ENCODE results near the gene USP49.
"Not testable (repeated sequence)": the region's sequence is repeated elsewhere in the genome, so short reads cannot be mapped to it uniquely, and the experiment has no call there.

Gene USP49

DNA sequence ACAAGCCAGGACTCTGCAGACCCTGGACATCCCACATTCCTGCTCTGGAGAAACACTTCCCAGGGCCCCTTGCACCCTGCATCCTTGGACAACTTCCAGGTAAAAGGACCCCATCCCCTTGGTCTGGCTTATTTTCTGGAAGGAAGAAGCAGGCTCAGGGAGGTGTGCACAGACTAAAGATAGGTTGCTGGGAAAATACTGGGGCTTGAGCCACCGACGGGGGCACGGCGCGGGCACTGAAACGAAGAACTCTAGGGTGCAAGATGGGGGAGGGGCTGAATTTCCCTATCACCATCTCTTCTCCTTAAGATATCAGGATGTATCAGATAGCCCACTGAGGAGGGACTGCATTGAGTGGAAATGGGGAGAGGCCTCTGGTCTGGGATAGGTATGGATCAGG is 116.3 kb downstream of the USP49 start:
- no peak for DNase-seq

DNA sequence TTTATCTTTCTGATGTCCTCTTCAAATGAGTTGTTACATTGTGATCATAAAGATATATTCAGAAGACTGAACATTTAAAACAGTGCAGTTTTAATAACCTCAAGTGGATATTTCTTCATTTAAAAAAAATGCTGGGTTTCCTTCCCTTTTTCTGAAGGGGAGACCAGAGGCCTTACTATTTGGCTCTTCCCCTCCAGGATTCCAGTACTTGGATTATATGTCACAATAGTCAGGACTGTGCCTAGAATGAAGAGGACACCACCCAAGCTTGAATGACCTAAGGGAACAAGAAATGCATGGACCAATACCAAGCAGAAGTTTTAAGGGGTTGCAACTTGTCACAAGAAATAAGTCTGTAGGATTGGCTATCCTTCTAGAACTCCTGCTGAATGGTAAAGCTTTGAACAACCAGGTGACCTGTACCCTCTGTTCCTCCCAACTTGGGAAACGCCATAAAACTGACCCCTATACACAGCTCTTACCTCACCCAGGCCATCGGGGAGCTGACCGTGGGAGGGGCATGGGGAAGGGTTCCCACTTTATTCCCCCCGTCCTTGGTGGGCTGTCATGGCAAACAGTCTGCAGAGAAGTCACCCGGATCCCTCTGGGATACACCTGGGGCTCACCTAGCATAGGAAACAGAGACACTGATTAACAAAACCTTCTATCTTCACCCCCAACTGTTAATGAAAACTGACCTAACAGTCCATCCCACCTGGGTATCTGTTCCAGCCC is 117.5 kb downstream of the USP49 start:
- DNase-seq = no peak

DNA sequence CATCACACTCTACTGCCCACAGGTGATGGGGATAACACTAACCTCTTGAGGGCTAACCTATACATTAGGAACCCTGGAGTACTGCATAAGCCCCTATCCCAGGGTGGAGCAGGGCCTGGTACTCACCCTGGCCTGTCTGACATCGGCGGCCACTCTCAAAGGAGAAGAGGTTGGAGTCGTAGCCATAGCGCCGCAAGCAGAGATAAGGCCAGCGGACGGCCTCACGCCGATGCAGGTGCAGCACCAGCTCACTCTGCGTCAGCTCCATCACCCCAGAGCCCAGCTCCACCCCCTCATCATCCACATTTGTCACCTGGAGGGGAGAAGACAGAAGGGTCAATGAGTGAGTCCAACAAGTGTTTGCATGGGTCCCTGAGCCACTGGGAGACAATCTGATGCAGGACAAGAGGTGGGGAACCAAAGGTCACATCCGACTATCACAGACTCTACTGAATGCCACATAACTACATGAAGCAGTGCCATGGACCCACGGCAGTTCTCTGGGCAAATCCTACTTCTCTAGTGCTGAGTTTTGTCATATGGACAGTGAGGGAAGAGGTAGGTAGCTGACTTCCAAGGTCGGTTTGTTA is 119.8 kb downstream of the USP49 start:
- DNase-seq = no peak

DNA sequence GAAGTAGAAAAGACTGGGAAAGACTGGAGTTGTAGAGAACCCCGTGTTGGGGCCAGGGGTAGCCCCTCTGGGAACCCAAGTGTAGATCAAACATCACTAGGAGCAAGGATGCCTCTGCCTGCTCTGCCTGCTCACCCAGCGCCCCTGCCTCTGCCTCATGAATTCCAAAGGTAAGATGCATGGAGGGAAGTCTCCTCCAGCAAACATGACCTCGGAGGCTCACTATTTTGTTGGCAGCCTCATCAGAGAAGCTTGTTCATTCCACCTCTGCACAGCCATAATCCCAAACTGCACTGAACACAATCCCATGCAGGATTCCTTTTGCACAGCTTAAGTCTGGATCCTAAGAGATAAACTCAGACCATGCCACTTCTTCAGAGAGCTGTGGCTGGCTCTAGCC is 120.3 kb downstream of the USP49 start:
- no peak for DNase-seq

DNA sequence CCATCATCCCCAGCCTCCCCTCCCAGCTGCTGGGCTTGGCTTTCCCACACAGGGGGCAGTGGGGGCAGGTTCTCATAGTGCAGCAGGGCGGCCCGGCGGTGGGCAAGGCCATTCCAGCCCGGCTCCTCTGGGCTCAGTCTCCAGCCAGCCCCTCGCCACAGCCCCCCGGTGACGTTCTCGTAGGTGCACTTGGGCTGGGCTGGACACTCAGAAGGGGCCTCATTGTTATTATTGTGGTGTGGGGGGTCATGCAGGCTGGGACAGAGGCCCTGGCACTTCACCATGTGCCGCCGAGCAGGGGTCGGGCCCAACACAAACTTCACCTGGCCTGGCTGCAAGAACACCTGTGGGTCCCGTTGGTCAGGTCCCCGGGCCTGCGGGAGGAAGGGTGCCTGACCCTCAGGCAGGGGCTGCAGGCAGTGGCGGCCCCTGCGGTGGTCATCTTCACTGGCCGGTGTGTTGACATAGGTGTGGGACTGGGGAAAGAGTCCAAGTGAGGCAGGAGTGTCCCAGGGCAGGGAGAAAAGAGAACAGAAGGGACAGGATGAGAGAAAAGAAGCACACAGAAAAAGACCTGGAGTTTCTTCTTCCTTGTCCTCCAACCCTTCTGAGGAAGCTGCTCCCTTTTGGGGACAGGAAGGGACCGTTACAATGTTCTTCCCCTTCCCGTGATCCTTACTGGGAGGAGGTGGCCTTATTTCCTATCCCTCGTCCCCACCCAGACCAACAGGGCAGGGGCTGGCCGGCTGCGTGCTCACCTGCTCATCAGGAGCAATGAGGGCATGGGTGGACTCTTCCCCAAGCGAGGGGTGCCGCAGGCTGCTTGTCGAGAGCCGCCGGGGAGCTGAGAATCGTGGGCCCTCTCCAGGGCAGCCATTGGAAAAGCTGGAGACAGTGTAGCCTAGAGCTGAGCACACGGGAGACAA is 123.9 kb downstream of the USP49 start:
- no peak for DNase-seq

DNA sequence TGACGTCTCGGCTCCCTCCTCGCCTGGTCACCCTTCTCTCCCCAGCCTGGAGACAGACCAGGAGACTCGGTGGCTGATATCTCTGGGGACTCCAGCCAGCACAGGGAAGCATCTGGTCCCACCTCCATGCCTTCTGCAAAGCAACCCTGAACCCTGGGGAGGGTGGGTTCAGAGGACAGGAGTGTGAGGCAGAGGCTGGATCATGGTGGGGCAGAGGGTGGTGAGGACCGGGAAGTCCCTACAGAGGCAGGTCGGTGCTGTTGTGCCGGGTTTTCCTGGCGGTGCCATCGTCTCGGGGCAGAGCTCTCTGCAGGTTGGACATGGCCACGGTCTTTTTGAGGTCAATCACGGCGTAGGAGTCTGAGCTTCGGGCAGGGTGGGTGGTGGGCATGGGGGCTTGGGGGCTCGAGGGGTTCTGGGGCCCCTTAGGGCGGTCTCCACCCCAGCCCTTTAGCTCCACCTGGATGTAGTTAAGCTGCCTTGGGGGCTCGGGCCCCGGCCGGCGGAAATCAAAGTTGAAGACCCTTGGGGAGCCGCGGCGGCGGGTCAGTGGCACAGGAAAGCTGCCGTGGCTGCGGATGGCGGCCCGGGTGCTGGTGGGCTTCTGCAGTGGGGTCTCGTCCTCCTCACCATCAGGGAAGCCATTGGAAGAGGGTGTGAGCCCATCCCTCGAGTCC is 124.7 kb downstream of the USP49 start:
- no peak for DNase-seq

DNA sequence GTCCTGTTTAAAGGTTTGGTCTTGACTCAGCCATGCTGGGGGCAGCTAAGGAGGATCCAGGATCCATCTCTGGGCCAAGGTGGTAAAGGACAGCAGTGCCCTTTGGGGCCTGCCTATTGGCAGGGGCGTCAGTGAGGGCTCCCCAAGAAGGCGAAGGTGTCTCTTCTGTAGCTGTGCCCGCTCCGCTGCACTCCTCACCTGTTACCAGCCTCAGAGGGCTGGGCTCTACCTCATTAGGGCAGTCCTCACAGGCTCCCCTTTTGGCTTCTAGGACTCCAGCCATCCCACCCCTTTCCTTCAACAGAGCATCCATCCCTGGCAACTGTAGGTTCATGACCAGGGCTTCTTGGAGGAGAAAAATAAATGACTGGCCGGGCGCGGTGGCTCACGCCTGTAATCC is 125.8 kb downstream of the USP49 start:
- DNase-seq = no peak

DNA sequence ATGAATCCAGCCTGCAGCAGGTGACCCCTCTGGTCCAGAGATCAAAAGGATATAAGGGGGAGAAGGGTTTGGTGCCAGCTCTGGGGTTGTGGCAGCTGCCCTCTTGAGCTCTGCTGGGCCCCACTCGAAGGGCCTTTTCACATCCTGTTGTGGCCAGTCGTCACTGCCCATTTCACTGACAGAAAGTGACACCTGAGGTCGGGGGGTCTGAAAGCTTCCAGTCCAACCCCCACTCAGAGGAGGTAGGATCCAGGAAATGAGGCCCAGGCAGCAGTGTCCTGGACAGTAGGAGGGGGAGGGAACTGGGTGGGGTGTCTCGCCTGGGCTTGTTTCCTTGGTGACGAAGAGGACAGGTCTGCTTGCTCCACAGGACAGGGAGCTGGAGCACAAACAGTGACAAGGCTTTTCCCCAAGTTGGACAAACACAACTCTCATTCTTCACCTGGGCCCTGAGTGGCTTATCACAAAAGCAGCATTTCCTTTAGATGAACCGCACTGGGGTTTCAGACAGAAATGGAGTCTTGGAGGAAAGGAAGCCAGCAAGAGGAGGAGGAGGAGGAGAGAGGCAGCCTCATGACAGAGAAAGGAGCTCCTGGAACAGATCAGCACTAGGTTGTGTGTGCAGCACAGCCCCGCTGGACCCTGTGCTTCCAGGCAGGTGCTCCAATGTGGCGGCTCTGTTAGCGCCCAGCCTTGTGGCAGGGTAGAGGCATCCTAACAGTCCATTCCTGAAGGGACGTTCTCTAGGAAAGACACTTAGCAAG is 126.4 kb downstream of the USP49 start:
- DNase-seq = no peak

DNA sequence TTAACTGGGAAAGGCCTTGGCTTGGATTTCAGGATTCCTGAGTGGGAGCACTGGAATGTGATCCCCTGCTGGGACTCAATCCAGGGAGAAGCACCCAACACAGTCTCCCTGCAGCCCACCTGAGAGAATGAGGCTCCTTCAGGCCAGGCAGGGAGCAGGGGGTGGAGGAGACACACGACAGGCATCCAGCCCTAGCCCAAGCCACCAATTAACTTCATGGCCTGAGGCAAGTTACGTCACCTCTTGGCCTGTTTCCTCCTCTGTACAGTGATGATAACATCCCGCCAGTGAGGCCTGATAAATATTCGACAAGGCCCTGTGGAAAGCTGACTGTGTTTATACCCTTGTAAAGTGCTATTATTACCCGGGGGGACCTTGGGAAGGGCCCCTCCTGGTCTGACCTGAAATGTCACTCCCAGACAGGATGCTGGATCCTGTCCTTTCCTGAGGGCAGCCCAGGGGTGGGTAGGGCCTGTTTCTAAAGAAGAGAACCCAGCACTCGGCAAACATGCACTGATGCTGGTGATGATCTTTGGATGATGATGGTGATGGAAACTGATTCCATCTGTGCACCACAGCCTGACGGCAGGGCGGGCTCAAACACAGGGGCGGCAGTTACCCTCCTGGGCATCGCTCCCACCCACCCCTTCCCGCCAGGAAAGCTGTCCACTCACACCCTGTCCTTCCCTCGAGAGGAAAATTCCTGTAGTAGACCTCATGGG is 127.9 kb downstream of the USP49 start:
- DNase-seq = no peak

DNA sequence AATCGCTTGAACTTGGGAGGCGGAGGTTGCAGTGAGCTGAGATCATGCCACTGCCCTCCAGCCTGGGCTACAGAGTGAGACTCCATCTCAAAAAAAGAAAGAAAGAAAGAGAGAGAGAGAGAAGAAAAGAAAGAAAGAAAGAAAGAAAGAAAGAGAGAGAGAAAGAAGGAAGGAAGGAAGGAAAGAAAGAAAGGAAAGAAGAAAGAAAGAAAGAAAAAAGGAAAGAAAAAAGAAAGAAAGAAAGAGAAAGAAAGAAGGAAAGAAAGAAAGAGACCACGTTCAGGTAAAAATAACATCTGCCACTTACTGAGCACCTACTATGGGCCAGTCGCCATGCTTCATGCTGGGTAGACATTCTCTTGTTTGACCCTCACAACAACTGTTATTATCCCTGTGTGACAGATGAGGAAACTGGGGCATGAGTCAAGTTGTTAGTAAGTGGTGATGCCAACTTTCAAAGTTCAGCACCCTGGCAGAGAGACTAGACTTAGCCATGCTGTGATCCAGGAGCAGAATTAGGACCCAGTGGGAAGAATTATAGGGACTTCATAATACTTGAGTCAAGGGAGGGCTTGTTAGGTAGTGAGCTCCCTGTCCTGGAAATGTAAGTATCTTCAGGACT is 129.0 kb downstream of the USP49 start:
- DNase-seq = not testable (repeated sequence)

DNA sequence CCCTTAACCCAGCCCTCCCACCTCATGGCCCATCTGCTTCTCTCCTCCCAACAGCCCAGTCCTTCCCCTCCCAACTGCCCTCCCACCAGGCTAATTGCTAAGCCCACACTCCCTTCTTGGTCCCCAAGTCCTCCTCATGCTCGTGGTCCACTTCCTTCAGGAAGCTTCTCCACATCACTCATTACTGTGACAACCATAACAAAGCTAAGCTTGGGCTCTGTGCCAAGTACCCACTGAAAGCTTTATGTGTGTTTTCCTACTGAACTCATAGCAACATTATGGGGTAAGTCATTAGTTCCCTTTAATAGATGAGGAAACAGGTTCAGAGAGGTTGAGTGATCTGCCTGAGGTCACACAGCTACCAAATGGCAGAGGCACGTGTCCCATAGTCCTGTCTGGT is 131.7 kb downstream of the USP49 start:
- DNase-seq = no peak

DNA sequence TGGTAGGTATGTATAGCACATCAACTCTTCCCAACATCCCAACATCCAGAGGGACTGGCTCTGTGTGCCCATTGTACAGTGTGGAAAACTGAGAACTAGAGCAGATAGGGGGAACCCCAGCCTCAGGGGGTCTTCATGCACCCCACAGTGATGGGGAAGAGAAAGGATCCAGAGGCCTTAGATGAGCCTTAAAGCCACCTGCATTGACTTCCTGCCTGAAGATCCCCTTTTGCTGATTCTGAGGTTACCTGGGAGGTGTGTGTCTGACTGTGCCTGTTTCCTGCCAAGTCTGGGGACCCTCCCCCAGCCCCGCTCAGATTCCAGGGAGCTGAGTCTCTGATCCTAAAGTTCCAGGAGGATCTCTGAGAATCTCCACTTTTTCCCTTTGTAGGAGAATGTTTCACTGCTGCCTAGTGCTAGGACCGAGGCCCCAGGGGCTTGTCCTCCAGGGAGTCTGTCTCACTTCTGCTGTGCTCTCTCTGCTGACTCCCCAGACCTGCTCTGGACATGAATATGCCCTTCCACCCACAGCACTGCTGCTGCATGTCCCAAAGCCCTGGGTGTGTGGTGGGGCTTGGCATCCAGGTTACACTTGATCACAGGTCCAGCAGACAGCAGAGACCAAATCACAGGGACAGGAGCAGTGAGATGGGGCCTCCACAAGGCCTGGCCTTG is 135.1 kb downstream of the USP49 start:
- DNase-seq = peak; percentile 18

DNA sequence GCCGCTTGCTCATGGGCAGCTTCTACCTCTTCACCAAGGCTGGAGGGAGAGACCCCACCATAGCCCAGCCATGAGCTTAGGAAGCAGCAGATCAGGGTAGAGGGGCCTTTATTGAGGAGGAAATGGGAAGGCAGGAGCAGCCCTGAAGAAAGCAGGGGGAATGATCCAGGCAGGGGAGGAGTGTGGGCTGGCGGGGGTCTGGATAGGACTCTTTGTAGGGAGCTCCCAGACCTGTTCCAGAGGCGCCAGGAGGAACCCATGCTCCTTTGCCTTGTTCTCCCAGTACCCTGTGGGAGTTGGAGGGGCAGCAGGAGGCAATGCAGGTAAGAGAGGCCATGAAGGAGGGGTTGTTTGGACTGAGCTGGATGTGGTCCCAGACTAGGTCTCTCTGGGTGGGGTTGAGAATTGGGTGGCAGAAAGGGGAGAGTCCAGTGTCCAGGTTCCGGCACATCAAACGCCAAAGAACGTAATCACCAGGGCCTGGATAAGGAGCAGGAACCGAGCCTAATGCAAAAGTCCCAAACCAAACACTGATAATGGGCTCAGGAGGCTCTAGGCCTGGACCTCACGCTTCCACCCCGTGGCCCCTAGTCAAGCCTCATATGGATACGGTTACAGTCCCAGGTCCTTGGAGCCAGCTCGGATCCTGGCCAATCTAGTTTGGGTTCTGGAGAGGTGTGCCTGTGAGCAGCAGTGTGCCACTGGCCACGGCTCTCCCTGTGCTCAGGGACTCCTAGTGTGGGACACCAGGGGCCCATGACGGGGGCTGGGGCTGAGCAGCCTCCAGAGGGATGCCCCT is 135.9 kb downstream of the USP49 start:
- peak; percentile 16 for DNase-seq

DNA sequence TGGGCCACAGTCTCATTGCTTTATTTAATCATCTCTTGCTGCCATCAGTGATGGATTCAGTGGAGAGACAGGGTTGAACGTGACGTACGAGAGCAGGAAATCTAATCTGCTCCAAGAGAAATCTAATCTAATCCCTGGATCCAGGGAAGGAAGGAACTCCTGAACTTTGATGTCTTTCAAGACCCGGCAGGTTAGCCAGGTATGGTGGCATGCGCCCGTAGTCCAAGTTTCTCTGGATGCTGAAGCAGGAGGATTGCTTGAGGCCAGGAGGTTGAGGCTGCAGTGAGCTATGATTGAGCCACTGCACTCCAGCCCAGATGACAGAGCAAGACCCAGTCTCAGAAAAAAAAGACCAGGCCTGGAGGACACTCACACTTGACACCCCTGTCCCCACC is 136.5 kb downstream of the USP49 start:
- DNase-seq = no peak

DNA sequence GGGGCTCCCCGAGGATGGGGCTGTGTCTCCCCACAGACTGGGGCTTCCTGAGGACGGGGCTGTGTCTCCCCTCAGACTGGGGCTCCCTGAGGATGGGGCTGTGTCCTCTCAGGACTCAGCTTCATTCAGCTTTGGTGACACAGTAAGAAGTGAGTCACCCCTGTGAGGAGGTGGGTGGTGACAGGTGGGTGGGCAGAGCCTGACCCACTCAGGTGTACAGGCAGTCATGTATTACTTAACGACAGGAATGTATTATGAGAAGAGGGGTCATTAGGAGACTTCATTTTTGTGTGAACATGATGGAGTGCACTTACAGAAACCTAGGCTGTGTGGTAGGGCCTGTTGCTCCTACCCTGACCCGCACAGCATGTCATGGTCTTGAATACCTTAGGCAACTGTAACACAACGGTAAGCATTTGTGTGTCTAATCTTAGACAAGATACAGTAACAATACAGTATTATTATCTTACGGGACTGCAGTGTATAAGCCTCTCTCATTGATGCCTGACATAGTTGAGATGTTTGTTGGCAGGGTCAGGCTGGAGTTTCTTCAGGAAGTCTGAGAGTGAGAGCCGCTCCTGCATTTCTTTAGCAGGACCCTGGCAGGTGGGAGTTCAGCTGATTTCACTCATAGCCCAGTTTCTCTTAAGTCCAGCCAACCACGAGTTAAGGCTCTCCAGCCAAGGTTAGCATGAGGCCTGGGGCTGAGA is 137.1 kb downstream of the USP49 start:
- no peak for DNase-seq

DNA sequence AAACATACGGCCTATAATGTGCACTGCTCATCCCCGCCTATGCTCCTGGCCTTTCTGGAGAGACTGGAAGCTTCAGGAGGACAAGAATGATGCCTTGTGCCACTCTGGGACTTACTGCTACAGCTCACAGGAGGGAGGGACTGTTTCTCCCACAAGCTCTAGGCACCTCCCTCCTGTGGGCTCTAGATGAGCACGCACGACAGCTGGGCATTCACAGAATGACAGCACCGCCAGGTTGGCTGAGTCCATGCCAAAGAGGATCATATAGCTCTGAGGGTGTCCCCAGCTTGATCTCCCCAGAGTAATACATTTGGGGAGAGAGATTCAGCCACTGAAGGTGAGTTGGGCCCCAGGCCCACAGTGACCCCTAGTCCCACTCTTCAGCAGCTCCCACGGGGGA is 137.9 kb downstream of the USP49 start:
- DNase-seq = no peak

DNA sequence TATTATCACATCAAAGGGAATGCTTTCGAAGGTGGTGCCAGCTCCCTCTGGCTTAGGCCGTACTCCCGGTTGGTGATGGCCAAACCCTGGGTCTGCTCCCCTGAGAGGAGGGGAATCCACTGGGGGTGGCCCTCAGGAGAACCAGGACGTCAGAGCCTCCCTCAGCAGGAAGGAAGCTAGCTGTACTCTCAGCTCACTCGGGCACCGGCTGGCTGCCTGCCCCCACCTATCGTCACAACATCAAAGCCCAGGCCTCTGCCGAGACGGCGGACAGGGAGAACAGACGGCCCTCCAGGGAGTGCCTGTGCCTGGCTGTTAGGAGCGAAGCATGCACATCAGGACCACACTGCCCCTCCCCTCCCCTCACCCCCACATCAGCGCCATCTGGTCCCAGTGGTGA is 138.8 kb downstream of the USP49 start:
- DNase-seq = peak; percentile 24

DNA sequence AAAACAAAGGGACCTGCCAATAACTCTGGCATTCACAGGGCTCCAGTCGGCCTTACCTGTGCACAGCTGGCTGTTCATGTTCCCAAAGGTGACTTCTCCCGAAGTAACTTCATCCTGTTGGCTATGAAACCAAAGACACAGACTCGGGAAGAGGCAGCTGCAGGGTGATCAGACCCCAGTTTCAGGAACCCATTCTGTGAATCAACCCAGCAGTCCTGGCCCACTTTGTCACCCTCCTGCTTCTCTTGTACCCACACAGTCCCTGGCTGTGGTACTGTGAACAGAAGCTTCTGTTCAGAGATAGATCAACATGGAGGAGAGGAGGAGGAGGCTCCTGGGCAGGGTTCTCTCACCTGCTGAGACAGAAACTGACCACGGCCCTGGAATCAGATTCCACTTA is 139.3 kb downstream of the USP49 start:
- no peak for DNase-seq

DNA sequence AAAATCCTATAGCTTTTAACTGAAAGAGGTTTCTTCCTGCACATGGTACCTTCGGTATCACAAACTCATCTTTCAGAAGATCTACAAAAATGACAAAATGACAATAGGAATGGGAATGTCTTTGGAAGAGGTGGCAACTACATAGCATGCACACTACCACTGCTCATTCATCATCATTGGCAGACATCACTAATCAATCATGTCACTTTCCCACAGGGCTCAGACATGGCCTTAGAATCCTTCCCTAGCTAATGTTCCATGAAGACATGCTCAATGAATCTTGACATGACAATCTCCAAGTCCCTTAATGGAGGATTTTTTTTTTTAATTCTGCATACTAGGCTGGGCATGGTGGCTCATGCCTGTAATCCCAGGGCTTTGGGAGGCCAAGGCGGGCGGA is 144.8 kb downstream of the USP49 start:
- no peak for DNase-seq

Data from left hindlimb (tissue), 1 donor.